Ureter (tissue), 1 donor: ENCODE results near the gene CRYBA2. TPM values are rescaled to one million over a fixed set of nuclear protein-coding genes. Genes with fewer than 3 reads are reported as not detected.

Source experiments
- DNase-seq: peaks from one replicate; pipeline ENCODE4 v3.0.0-alpha.2; 2020; ENCODE audit warnings: low spot score
- total RNA-seq: library from RNA; stranded (reverse); gene quantifications from one replicate; pipeline ENCODE4 v1.2.4, GENCODE V29; 2023
- donor health status: DM: yes; HTN: yes; CAD: no.

The CRYBA2 gene
- total RNA-seq, 1 donor from 2014 or later = not detected

- no peak for DNase-seq
Measured at GRCh38 chr2:218982586-218983262, 10.5 kb downstream of the CRYBA2 start.

- no peak for DNase-seq
Measured at GRCh38 chr2:218981881-218982585, 11.2 kb downstream of the CRYBA2 start.

- DNase-seq = no peak
Measured at GRCh38 chr2:218981390-218981880, 11.8 kb downstream of the CRYBA2 start.

GRCh38 chr2:218980735-218981389 lies 12.4 kb downstream of the CRYBA2 start:
- no peak for DNase-seq

- peak; percentile 84 for DNase-seq
Measured at GRCh38 chr2:218979846-218980734, 13.1 kb downstream of the CRYBA2 start.

GRCh38 chr2:218975060-218975777 lies 18.0 kb downstream of the CRYBA2 start:
- no peak for DNase-seq

- DNase-seq = no peak
Measured at GRCh38 chr2:218970894-218971293, 22.3 kb downstream of the CRYBA2 start.

- no peak for DNase-seq
Measured at GRCh38 chr2:218964041-218964771, 29.0 kb downstream of the CRYBA2 start.

GRCh38 chr2:218963601-218964000 lies 29.6 kb downstream of the CRYBA2 start:
- DNase-seq = no peak

- DNase-seq = peak; percentile 65
Measured at GRCh38 chr2:218962859-218963492, 30.2 kb downstream of the CRYBA2 start.

GRCh38 chr2:218961651-218962570 lies 31.3 kb downstream of the CRYBA2 start:
- DNase-seq = no peak

- no peak for DNase-seq
Measured at GRCh38 chr2:218961229-218961628, 32.0 kb downstream of the CRYBA2 start.

GRCh38 chr2:218960309-218961165 lies 32.7 kb downstream of the CRYBA2 start:
- no peak for DNase-seq

- DNase-seq = no peak
Measured at GRCh38 chr2:218959761-218960308, 33.4 kb downstream of the CRYBA2 start.

- peak; percentile 83 for DNase-seq
Measured at GRCh38 chr2:218959141-218959731, 34.0 kb downstream of the CRYBA2 start, which contains the start of gene CDK5R2. Gene CDK5R2 (plus strand): TSS chr2:218959666. CDS start chr2:218959821, 155 bp downstream.

GRCh38 chr2:218958276-218958675 lies 34.9 kb downstream of the CRYBA2 start:
- no peak for DNase-seq

- DNase-seq = no peak
Measured at GRCh38 chr2:218957671-218958070, 35.6 kb downstream of the CRYBA2 start.
